ENCODE measurements around the gene RAB36.

Gene RAB36

GRCh38 chr22:23113847-23114720 lies 31.2 kb upstream of the RAB36 start:
- H3K4me3 ChIP-seq (replicated peaks; ENCODE audit: low read depth, low read length) = no peak overlapping the region
- no peak for DNase-seq (ENCODE audit: low read depth)
- no peak for TF ChIP-seq CTCF (IDR thresholded peaks at IDR 0.05; ENCODE audit: low read length, missing control alignments)

- no peak for DNase-seq (ENCODE audit: low read depth)
- TF ChIP-seq CTCF (IDR thresholded peaks at IDR 0.05; ENCODE audit: low read length, missing control alignments) = no peak
- no peak overlapping the region for H3K4me3 ChIP-seq (replicated peaks; ENCODE audit: low read depth, low read length)
Measured at GRCh38 chr22:23114721-23115020, 30.6 kb upstream of the RAB36 start.

- DNase-seq (ENCODE audit: low read depth) = no peak
- no peak overlapping the region for H3K4me3 ChIP-seq (replicated peaks; ENCODE audit: low read depth, low read length)
- TF ChIP-seq CTCF (IDR thresholded peaks at IDR 0.05; ENCODE audit: low read length, missing control alignments) = no peak
Measured at GRCh38 chr22:23115369-23115768, 29.9 kb upstream of the RAB36 start.

DNA sequence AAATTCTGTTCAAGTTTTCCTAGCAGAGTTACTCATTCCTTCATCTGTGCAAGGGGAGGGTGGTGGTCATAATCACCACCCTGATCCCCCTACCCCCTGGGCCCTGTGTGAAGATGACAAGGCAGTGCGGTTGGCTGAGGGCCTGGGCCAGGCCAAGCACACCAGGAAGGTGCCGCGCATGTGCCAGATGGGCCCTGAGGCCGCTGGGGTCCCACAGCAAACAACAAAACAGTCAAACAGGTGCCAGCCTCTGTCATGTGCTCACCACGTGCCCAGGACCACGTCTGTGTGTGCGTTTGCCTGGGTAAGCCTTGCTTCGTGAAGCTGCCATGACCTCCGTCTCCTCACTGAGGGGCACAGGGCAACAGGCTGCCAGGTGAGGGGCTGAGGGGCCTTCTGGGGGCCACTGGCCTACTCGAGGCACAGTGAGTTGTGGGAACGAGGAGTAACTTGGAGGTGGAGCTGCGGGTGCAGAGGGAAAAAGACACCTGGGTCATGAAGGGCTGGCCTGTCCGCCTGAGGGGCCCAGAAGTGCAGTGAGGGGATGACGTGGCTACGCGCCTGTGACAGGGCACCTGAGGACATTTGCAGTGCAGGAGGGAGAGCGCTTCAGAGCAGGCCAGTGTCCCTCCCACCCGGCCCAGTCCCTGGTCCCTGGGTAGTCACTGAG lies 29.3 kb upstream of the RAB36 start:
- TF ChIP-seq CTCF (IDR thresholded peaks at IDR 0.05; ENCODE audit: low read length, missing control alignments) = no peak
- DNase-seq (ENCODE audit: low read depth) = no peak
- H3K4me3 ChIP-seq (replicated peaks; ENCODE audit: low read depth, low read length) = no peak overlapping the region

GRCh38 chr22:23116506-23117263 lies 28.6 kb upstream of the RAB36 start:
- no peak overlapping the region for H3K4me3 ChIP-seq (replicated peaks; ENCODE audit: low read depth, low read length)
- TF ChIP-seq CTCF (IDR thresholded peaks at IDR 0.05; ENCODE audit: low read length, missing control alignments) = no peak
- no peak for DNase-seq (ENCODE audit: low read depth)

DNA sequence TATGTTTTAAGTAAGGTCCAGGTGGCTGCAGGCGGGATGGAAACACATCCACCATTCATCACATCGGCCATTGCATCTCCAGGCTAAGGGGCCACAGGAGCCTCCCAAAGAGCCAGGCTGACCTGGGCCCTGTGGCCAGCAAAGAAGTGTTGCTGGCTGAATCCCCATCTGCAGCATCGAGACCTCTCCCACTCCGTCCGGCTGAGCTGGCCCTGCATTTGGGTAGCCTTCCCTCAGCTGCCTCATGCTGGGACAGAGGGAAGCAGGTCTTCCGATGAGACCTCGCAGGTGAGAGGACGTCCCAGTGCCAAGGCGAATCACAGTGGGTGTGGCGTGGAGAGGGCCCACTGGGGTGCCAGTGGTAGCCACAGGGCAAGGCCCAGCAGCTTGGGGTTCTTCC lies 28.0 kb upstream of the RAB36 start:
- DNase-seq (ENCODE audit: low read depth) = no peak
- no peak for TF ChIP-seq CTCF (IDR thresholded peaks at IDR 0.05; ENCODE audit: low read length, missing control alignments)
- no peak overlapping the region for H3K4me3 ChIP-seq (replicated peaks; ENCODE audit: low read depth, low read length)

All from fibroblast of pulmonary artery (primary cell).